Ovary (tissue), 9 donors: ENCODE measurements around the gene PHACTR1. TPM values are rescaled to one million over a fixed set of nuclear protein-coding genes. Genes with fewer than 3 reads are reported as not detected.

Source experiments
- DNase-seq, 5 donors: peaks; one replicate each; pipeline ENCODE4 v3.0.0-alpha.2; 2019 to 2020
- H3K27ac ChIP-seq, 2 donors: fragments of 200-600 bp; one replicate each; pipeline versions ENCODE4 v1.5.1 to v1.8.0; 2019 to 2022
- H3K27me3 ChIP-seq: fragments of 200-600 bp; one replicate; pipeline ENCODE4 v1.8.0; 2022
- H3K36me3 ChIP-seq: fragments of 200-600 bp; sonication (generic); one replicate; pipeline ENCODE4 v1.5.1; 2019
- H3K4me1 ChIP-seq: one replicate; pipeline ENCODE4 v1.8.1; 2013; ENCODE audit warnings: mild to moderate bottlenecking, moderate library complexity; ENCODE audit not compliant: insufficient read depth
- H3K4me3 ChIP-seq: fragments of 200-600 bp; sonication (generic); one replicate; pipeline ENCODE4 v1.5.1; 2017
- H3K9me3 ChIP-seq, 2 donors: fragments of 200-600 bp in 1 of 2; sonication (generic) in 1 of 2; one replicate each; pipeline versions ENCODE4 v1.5.1 to v1.8.1; 2013 to 2019; ENCODE audit warnings: mild to moderate bottlenecking in 1 of 2, moderate library complexity in 1 of 2
- CTCF ChIP-seq, 3 donors: fragments of 450-650 bp in 2 of 3; fragments of 200-600 bp in 1 of 3; IDR thresholded peaks; one replicate each; pipeline versions ENCODE4 v1.5.1 to v1.8.0; 2016 to 2022; ENCODE audit warnings: antibody characterized with exemption in 3 of 3, mild to moderate bottlenecking in 1 of 3
- EP300 ChIP-seq: sonication (generic); formaldehyde crosslinking; IDR thresholded peaks from one replicate; pipeline ENCODE4 v1.6.1; 2017; ENCODE audit warnings: antibody characterized with exemption
- POLR2A ChIP-seq: fragments of 450-650 bp; IDR thresholded peaks from one replicate; pipeline ENCODE4 v1.6.1; 2017; ENCODE audit warnings: antibody characterized with exemption, mild to moderate bottlenecking, moderate library complexity
- WGBS, 3 donors: extraction: QIAGEN DNeasy Blood & Tissue Kit in 1 of 3; methylation state at CpG; one replicate each; pipeline versions ENCODE4 v1.1.5 to v1.1.7; 2013 to 2017; 5-methylcytosine and 5-hydroxymethylcytosine counted together
- intact Hi-C, 4 donors: fragments of 100-400 bp; cut with DNase I; formaldehyde crosslinking; loops; one replicate each; pipeline versions ENCODE4 v1.11.0 to v1.15.1; 2022 to 2023
- polyA plus RNA-seq, 2 donors: library from polyadenylated mRNA; stranded (reverse); fragments of 200-250 nt in 1 of 2; fragments of 350-450 nt in 1 of 2; fragmentation: Illumina TruSeq in 1 of 2; extraction: RNeasy Lipid Tissue Mini Kit (QIAGEN cat#74804) in 1 of 2; gene quantifications; one replicate each; pipeline ENCODE4 v1.2.3, GENCODE V29; 2013 to 2014
- total RNA-seq, 7 donors: library from RNA; depleted of rRNA in 2 of 7; stranded (reverse); fragments of >200 nt in 2 of 7; fragmentation: NEBNext Ultra II Directional in 3 of 7; extraction: Animal tissue kit (Norgen Biotek cat#: 25700) in 3 of 7; gene quantifications; one replicate each; pipeline versions ENCODE4 v1.1.0 to v1.2.4, GENCODE V29; 2016 to 2023
- donor health status: DM: no; HTN: no; CAD: no; lungs with moderate emphysema.
- donor health status: DM: no; HTN: no; CAD: no.
- donor health status: Bipolar disorder and iron deficiency.
- donor health status: DM: yes; HTN: yes; CAD: no.
- donor health status: DM: no; HTN: no; CAD: no.
- donor health status: DM: yes; HTN: yes; CAD: no.

PHACTR1 gene
- total and polyA plus RNA-seq, 9 donors: 0.48 to 10.9 (median 3.7) TPM

DNA sequence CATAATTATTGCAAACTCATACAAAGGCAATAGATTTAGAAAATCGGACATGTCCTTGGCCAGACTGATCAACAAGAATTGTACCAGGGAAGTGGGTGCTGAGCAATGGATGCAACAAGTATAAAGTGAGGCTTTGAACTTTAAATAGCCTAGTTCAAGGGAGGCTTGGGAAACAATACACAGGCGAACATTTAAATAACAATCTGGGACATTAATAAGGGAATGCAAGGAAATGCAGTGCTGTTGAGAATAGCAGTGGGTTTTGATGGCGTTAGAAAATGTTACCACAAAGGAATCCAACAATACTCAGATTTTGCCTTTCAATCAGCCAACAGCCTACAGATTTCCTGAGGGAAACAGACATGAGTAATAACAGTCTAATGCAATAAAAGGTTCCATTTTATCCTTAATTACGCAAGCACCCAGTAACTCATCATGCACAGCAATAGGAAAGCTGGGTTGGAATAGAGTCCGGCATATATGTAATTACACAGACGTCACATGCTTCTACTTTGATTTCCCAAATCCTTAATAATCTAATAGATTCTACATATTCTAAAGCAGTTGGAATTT lies 134.6 kb downstream of the PHACTR1 start:
- Histone ChIP-seq H3K27ac (no peak overlapping the region), H3K27me3 (no peaks in the 10 kb centered on the region), H3K36me3 (no peaks in the 10 kb centered on the region), H3K4me1 (no peaks in the 10 kb centered on the region), H3K9me3 (no peaks in the 10 kb centered on the region), H3K4me3 (no peak overlapping the region)
- TF ChIP-seq CTCF (IDR thresholded peaks at IDR 0.05): no peak
- TF ChIP-seq EP300: no peak
- DNase-seq: no peak
- WGBS, 3 donors: 72 to 80% (median 74%) methylated on average over 6 of the region's 6 CpGs
- intact Hi-C loops: no loop called here

GRCh38 chr6:12861603-12862002 lies 145.0 kb downstream of the PHACTR1 start:
- H3K27me3 ChIP-seq: no peaks in the 10 kb centered on the region
- no peak overlapping the region for H3K4me3 ChIP-seq
- H3K27ac ChIP-seq: no peak overlapping the region
- TF ChIP-seq POLR2A (no peak), CTCF (IDR thresholded peaks at IDR 0.05) (no peak), EP300 (no peak)
- DNase-seq: no peak
- H3K9me3 ChIP-seq: no peaks in the 10 kb centered on the region
- intact Hi-C loops: no loop called here
- WGBS, 3 donors: 15 to 17% (median 16%) methylated on average over 2 of the region's 2 CpGs
- no peaks in the 10 kb centered on the region for H3K4me1 ChIP-seq
- no peaks in the 10 kb centered on the region for H3K36me3 ChIP-seq

DNA sequence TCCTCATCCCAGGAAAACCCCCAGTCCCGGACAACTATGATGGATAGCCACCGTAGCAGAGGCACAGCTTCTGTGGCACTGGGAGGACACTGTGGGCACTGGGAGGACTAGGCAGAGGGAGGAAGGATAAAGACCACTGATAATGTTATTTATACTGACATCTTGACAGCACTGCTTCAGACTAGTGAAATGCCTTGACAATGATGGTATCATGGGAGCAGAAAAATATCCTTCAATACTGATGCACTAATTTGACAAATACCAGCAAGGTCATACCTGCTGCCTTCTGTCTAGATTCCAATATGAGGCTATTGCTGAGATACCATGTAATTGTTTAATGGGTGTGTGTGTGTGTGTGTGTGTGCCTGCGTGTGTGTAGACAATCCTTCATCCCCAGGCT lies 148.6 kb downstream of the PHACTR1 start:
- H3K36me3 ChIP-seq: no peaks in the 10 kb centered on the region
- DNase-seq: no peak
- TF ChIP-seq CTCF (IDR thresholded peaks at IDR 0.05): no peak
- TF ChIP-seq EP300: no peak
- TF ChIP-seq POLR2A: no peak
- no peaks in the 10 kb centered on the region for H3K4me1 ChIP-seq
- no peaks in the 10 kb centered on the region for H3K27me3 ChIP-seq
- no peaks in the 10 kb centered on the region for H3K9me3 ChIP-seq
- no peak overlapping the region for H3K27ac ChIP-seq
- no peak overlapping the region for H3K4me3 ChIP-seq
- intact Hi-C loops: no loop called here
- 52 to 65% (median 62%) methylated on average over 3 of the region's 3 CpGs for WGBS, 3 donors

- Histone ChIP-seq H3K9me3 (no peaks in the 10 kb centered on the region), H3K27ac (no peak overlapping the region), H3K4me1 (no peaks in the 10 kb centered on the region), H3K27me3 (no peaks in the 10 kb centered on the region), H3K36me3 (no peaks in the 10 kb centered on the region), H3K4me3 (no peak overlapping the region)
- intact Hi-C loops: no loop called here
- DNase-seq: no peak
- no peak for TF ChIP-seq CTCF (IDR thresholded peaks at IDR 0.05)
- TF ChIP-seq EP300: no peak
- no peak for TF ChIP-seq POLR2A
- WGBS, 3 donors: 17 to 22% (median 17%) methylated on average over 4 of the region's 4 CpGs
Observed at GRCh38 chr6:12865671-12866181, 149.2 kb downstream of the PHACTR1 start.
